Esophagus muscularis mucosa (tissue), 3 donors: ENCODE measurements around the gene KLHDC7A.

Experiments
- CTCF ChIP-seq, 3 experiments: fragments of 200-600 bp in 2 of 3; fragments of 450-650 bp in 1 of 3; sonication (generic) in 2 of 3; IDR thresholded peaks; one replicate each; pipeline ENCODE4 v1.5.1; 2017 to 2019; ENCODE audit warnings: antibody characterized with exemption in 3 of 3, mild to moderate bottlenecking in 2 of 3, moderate library complexity in 1 of 3
- POLR2A ChIP-seq: fragments of 450-650 bp; IDR thresholded peaks from one replicate; pipeline ENCODE4 v1.6.1; 2017; ENCODE audit warnings: antibody characterized with exemption, moderate library complexity, mild to moderate bottlenecking, low read depth

GRCh38 chr1:18511149-18511873 lies 30.6 kb downstream of the KLHDC7A start:
- no peak for TF ChIP-seq CTCF (IDR thresholded peaks at IDR 0.05)
- no peak for TF ChIP-seq POLR2A
